KBM-7 (cell line): ENCODE measurements around the gene PAX1.
A peak's percentile ranks its signal among the peaks of the same experiment; 100 is the strongest.

Experiments
- DNase-seq: peaks from one replicate; pipeline ENCODE4 v3.0.0-alpha.2; 2015
- in situ Hi-C: fragments of 300-500 bp; cut with MboI; formaldehyde crosslinking; loops from 2 replicates; pipeline ENCODE4 v1.14.3; 2020; ENCODE audit warnings: low sequenced_read_pairs, low pct_unique_long_range_greater_than_20kb, mixed read lengths

The PAX1 gene

DNA sequence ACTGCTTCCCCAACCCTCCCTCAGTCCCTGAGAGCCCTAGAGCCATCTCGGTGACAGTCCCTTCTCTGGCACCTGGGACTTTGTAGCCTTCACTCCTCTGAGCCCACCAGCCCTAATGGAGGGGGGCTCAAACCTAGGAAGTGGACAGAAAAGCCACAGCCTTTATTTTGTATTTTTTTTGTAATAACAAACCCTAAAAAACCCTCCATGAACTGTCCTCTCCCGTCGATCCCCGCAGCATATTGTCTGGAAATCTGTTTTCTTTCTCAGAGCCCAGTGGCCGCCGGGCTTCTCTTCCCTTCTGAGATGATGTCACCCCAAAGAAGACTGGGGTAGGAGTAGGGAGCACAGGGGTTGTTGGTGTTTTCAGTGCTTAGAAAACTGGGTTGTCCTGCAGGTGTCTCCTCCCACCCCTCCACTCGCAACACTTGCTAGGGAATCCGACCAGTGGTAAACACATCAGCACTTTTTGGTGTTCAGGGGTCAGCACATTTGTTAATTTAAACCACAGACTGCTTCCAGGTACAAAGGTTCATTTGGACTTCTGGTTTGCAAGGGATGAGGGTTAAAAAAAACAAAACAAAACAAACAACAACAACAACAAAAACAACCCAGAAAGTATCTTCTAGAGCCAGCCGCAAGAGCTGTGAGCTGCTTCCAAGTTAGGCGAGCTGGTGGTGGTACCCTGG, 9.9 kb downstream of the PAX1 start:
- DNase-seq = no peak
- in situ Hi-C loops = no loop called here

DNA sequence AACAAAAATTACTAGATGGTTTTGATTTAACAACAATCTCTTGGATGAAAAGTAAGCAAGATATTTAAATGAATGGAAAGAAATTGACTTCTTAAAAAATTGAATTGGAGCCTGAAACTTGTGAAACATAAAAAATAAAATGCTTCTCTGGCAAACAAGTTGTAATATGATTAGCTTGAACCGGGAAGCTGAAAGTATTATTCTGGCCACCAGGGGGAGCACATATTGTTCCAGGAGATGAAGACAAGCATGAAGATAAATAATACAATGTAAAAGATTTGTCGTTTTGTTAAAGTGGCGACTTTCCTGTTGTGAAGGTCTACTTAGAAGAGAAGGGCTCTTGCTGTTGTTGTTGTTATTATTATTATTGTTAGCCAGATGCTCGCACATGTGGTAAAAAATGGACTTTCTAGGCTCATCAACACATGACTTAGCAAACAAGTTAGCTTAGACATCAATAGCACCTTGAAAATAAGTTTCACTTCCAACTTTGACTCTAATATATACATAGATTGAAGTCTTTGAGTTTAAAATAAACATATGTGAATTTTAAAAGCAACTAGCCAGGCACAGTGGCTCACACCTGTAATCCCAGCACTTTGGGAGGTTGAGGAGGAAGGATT, 14.2 kb downstream of the PAX1 start:
- in situ Hi-C loops = no loop called here
- peak; percentile 66 for DNase-seq

DNA sequence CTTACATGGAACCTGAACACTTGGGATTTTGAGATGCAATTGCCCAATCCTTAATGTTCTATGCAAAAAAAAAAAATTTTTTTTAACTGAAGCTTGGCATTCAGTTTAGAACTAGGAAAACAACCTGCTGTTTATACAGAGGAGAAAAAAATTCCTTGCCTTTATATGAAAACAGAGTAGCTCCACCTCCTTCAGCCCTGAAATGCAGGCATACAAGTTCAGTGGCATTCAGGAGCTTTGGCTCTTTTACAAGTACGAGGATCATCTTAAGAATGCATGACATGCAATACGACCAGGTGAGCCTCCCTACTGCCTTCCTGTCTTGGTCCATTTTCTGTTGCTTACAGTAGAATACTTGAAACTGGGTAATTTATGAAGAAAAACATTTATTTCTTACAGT, 20.4 kb downstream of the PAX1 start:
- in situ Hi-C loops = no loop called here

DNA sequence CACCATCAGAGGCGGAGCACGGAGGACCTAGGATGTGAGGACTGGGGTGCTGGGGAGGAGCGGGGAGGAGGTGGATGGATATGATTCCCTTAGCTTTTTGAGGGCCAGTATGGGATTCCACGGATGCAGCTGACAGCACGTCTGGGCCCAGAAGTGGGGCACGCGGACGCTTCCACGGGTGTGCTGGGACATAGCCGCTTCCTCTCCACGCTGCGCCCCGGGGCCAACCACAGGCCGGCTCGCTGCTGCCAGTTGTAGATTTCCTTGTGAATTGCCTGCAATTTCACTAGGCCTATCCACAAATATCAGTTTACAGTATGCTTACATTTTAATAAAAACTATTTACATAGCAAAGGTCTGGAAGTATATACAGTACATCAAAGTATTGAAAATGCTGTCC, 23.9 kb downstream of the PAX1 start:
- DNase-seq = no peak
- in situ Hi-C loops = no loop called here

More for the DNA sequence above, 20.4 kb downstream of the PAX1 start:
- no peak for DNase-seq

DNA sequence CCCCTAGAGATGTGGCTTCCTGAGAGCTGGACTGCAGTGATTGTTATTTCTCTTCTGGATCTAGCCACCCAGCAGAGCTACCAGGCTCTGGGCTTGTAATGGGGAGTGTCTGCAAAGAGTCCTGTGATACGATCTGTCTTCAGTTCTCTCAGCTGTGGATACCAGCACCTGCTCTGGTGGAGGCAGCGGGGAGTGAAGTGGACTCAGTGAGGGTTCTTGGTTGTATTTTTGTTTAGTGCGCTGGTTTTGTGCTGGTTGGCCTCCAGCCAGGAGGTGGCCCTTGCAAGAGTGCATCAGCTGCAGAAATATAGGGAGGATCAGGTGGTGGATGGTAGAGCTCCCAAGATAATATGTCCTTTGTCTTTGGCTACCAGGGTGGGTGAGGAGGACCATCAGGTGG, 33.7 kb downstream of the PAX1 start:
- no peak for DNase-seq
- in situ Hi-C loops = no loop called here

DNA sequence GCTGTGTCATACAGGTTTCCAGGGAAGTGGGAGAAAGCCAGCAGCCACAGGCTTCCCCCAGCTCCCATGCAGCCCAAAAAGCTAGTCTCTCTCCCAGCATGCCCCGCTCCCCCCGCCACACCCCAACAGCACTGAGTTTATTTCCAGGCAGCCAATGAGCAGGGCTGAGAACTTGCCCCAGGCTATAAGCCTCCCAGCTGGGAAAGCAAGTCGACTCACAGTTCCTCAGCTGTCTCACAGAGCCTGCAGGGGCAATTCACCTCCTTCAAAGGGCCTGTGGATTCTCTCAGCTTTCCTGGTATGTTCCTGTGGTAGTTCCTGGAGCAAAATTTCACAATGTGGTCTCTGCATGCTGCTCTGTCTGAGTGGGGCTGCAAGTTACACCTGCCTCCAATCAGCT, 34.2 kb downstream of the PAX1 start:
- in situ Hi-C loops = no loop called here
- no peak for DNase-seq

DNA sequence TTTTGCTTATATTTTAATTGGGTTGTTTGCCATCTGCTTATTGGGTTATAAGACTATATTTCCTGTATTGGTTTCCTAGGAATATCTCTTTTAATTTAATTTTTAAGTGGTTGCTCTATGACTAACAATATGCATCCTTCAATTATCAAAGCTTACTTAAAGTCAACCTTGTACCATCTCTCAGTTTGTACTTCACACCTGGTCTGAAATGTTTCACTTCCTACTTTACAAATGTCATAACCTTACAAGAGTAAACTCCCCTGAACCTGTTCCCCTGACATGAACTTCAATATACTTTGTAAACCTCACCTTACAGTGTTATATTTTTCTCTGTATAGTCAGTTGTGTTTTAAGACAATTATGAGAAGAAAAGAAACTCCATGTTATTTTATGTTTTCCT, 35.8 kb downstream of the PAX1 start:
- DNase-seq = no peak
- in situ Hi-C loops = no loop called here

DNA sequence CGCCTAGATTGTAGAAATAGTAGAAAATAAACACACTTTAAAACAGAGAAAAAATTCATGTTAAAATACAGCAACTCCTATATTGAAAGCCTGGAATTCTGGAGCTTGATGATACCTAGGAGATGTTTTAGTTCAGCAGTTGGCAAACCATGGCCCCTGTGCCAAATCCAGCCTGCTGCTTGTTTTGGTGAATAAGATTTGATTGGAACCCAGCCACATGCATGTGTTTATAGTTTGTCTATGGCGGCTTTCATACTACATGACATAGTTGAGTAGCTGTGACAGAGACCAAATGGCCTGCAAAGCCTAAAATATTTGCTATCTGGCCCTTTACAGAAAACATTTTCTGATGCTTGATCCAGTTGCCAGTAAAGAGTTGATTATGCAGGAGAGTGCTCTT, 57.2 kb downstream of the PAX1 start:
- in situ Hi-C loops = no loop called here
- DNase-seq = no peak

DNA sequence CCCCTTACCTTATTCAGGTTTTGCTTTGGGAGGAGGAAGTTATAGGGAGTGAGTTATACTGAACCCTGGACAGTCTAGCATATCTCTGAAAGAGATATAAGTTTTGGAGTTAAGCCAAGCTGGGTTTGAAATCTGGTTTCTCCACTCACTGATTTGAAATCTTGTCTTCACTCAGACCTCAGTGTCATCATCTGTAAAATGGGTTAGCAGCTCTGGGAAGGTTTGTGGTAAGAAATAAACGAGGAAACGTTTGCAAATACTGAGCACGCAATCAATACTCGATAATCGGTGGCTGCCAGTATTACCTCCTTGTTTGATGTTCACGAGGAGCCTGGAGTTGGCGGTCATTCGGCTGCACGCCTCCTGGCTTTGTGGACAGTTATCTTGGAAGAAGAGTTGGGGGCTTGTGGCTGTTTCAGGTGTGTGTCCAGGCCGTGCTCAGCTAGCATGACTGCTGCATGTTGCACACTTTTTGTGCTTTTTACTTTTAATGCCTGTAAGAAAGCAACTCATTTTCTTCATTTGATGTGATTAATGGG, 61.8 kb downstream of the PAX1 start:
- DNase-seq = no peak
- in situ Hi-C loops = no loop called here

DNA sequence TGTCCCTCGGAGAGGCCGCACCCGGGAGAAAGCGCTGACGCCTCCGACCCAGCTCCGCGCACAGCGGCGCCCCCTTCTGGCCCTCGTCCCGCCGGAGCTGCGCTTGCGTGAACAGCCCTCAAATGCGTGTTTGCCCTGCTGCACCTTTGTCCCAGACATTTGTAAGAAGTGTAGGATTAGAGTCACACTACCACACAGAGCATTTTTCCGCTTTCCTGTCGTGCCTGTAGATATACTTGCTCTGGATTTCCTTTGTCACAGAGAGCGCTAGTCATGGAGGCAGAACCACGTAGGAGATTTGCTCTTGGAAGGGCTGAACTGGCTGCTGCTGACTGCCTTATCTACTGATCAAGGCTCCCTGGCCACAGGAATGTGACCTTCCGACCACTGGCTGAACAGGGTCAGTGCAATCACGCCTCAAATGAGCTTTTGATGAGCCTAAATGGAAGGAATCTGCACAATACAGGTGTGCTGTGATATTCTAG, 62.3 kb downstream of the PAX1 start:
- in situ Hi-C loops = no loop called here
- DNase-seq = peak; percentile 23
